HG03280 (cell line): ENCODE results near the gene PACS2.

Experiments
- ATAC-seq: cut with Tn5 transposase; IDR thresholded peaks from one replicate; pipeline ENCODE4 v1.9.1; 2021; ENCODE audit warnings: mild to moderate bottlenecking, moderate library complexity; ENCODE audit not compliant: unreplicated experiment

PACS2 gene

GRCh38 chr14:105398044-105398725 is 83.6 kb downstream of the PACS2 start, which contains the start of gene TEX22:
Gene TEX22, plus strand, starts transcription at chr14:105398538. Its CDS starts 803 bp downstream, at chr14:105399341.
- ATAC-seq, result peak; percentile 81

- peak; percentile 35 for ATAC-seq
Observed at GRCh38 chr14:105398726-105399465, 84.3 kb downstream of the PACS2 start.

- ATAC-seq, result no peak
Observed at GRCh38 chr14:105399466-105399775, 84.9 kb downstream of the PACS2 start.

DNA sequence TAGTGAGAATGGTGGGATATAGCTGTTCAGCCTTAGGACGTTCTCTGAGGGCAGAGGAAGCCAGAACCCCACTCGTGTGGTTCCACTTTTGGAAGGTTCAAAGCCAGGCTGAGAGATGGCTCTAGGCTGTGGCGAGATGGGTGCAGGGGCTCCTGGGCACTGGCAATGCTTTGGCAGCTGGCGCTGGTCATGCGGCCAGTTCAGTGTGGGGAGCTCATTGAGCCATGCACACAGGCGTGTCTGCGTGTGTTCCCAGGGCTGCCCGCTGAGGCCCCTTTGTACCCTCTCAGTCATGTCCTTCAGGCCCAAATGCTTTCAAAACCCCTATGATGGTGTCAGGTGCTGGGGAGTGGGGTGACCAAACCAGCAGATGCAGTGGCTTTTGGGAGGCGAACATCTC is 85.5 kb downstream of the PACS2 start:
- no peak for ATAC-seq

DNA sequence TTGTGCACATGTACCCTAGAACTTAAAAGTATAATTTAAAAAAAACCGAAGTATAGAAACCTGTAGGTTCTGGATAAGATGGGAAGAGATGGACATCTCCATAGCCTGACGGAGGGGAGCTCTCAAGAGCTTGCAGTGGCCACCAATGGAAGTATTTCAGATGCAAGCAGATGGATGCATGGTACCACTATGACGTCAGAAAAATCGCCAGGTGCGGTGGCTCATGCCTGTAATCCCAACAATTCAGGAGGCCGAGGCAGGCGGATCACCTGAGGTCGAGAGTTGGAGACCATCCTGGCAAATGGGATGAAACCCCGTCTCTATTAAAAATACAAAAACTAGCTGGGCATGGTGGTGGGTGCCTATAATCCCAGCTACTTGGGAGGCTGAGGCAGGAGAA is 87.2 kb downstream of the PACS2 start:
- no peak for ATAC-seq

DNA sequence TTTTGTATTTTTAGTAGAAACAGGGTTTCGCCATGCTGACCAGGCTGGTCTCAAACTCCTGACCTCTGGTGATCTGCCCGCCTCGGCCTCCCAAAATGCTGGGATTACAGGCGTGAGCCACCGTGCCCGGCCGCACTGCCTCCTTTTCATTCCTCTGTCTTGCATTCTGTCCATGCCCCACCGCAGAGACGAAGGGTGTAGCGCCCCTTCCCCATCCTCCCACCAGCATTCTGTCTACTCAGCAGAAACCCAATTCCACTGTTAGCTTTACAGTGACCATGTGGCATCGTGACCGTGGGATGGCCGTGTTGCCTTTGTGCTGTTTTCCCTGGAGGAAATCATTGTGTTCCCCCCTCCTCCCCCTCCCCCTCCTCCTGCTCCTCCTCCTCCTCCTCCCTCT is 94.0 kb downstream of the PACS2 start:
- no peak for ATAC-seq

DNA sequence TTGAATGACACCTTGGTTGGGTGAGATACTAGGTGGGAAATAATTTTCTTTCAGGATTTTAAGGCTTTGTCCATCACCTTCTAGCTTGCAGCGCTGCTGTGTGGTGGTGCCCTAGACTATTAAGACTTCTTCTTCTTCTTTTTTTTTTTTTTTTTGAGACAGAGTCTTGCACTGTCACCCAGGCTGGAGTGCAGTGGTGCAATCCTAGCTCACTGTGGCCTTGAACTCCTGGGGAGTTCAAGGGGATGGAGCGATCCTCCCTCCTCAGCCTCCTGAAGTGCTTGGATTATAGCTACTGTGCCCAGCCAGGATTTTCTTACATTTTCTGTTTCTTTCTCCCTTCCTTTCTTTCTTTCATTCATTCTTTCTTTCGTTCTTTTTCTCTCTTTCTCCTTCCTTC is 94.8 kb downstream of the PACS2 start:
- ATAC-seq, result no peak

DNA sequence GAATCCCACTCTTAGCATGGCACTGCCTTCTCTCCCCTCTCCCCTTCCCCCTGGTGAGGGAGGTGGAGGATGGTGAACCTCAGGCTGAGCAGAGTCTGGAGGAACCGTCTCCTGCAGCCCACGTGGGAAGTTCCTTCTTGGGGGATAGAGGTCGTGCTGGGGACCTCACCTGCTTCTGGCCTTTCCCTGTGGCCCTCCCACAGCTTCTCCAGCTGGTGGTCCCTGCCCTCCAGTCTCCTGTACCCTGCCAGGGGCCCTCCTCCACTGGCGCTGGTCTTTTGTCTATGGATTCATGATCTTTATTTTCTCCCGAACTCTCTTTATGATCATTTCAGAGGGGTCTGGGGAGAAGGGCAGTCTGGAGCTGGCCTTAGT is 96.1 kb downstream of the PACS2 start:
- ATAC-seq, result no peak

GRCh38 chr14:105411017-105411941 is 96.7 kb downstream of the PACS2 start:
- ATAC-seq, result no peak

- ATAC-seq, result no peak
Observed at GRCh38 chr14:105411985-105412770, 97.6 kb downstream of the PACS2 start.

DNA sequence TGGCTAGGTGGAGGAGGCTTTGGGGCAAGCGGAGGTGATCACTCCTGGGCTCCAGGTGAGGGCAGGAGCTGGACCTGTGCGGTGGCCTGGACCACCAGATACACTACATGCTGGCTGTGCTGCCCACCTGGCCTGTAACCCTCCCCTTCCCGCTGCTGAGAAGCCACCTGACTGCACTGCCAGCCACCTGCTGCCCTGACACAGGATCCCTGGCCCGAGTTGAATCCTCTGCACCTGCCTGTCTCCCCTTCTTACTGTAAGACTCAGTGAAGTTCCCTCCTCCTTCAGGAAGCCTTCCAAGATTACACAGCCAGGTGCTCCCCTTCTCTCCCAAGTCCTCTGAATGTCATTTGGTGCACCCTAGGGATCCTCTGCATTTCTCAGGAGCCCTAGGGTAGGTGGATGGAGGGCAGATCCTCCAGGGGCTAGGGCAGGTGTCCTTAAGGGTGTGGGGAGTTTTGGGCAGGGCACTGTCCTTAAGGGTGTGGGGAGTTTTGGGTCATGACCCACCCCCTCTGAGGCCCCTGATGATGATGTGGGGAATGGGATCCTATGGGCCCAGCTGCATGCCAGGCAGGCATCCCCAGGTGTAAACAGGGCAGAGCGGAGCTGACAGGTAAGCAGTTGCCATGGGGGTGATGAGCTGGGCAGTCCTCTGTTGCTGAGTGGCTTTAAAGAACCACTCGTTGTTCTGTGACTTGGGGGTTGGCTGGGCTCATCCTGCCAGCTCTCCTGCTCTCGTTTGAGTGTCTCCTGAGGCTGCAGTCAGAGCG is 98.4 kb downstream of the PACS2 start:
- ATAC-seq, result no peak

DNA sequence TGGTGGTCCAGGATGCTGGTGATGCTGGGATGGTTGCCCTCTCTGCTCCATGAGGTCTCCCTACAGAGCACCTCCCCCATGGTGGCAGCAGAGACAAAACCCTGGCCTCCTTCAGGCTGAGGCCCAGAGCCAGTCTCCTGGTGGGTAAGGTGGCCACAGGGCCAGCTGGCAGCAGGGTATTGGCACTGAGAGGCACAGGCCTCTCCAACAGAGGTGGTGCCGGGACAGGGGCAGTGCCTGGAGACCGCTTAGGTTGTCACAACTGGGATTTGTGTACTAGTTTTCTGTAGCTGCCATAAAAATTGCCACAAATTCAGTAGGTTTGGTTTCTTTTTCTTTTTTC is 99.0 kb downstream of the PACS2 start:
- no peak for ATAC-seq

DNA sequence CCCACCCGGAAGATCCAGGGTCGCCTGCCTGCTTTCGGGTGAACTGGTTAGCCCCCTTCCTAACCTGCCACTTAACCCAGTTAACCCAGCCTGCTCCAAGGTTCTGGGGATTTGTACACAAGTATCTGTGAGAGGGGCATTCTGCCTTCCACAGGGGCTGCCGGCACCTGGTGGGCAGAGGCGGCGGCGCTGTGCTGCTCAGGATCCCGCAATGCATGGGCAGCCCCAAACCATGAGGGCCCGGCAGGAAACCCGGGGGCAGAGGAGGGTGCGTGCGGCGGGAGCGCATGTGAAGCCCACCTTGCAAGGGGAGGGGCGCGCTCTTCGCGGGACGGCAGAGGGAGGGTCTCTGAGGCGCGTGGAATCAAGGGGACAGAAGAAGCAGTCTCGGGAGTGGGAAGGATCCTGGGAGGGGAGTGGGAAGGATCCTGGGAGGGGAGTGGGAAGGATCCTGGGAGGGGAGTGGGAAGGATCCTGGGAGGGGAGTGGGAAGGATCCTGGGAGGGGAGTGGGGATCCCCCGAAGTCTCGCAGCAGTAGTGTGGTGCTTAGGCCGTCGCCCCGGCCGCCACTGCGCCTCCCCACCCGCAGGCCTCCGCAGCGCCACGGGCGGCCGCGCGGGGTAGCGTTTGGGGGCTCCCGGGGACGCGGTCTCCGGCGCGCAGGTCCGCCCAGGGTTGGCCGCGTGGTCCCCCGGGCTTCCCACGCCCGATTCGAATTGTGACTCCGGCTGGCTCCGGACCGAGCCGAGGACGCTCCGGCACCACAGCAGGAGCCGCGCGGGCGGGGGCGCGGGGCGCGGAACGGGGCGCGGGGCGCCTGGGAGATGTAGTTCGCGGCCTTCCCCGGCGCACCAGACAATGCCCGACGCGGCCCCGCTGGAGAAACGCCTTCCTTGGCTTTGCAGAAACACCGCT is 100.2 kb downstream of the PACS2 start:
- peak; percentile 55 for ATAC-seq

GRCh38 chr14:105415481-105416428 is 101.2 kb downstream of the PACS2 start:
- no peak for ATAC-seq

- ATAC-seq, result no peak
Observed at GRCh38 chr14:105416671-105417070, 102.1 kb downstream of the PACS2 start.

- no peak for ATAC-seq
Observed at GRCh38 chr14:105417690-105418121, 103.2 kb downstream of the PACS2 start.

GRCh38 chr14:105418269-105419194 is 104.0 kb downstream of the PACS2 start:
- ATAC-seq, result no peak
